ENCODE measurements around the gene NEK6.

- TF ChIP-seq YY1 (IDR thresholded peaks at IDR 0.05; ENCODE audit: insufficient read depth, insufficient read length) (no peak), ZNF274 (IDR thresholded peaks at IDR 0.05; ENCODE audit: low read depth, low read length) (no peak), SUZ12 (IDR thresholded peaks at IDR 0.05; ENCODE audit: extremely low read depth, insufficient read depth, insufficient read length) (no peak)
These were observed 39.2 kb downstream of the NEK6 start for GRCh38 chr9:124296796-124297550.

Measured in NT2/D1 (cell line).